Endodermal cell (in vitro differentiated cells): Measurements from ENCODE around the gene COPA. TPM values are rescaled to one million over a fixed set of nuclear protein-coding genes. Genes with fewer than 3 reads are reported as not detected.
A peak's percentile ranks its signal among the peaks of the same experiment; 100 is the strongest.

ENCODE experiments used
- DNase-seq: peaks from one replicate; pipeline ENCODE4 v3.0.0-alpha.2; 2017
- H3K27ac ChIP-seq: 2 replicates; pipeline ENCODE4 v1.5.1; 2013; ENCODE audit warnings: mild to moderate bottlenecking, low read depth, low read length, moderate library complexity
- H3K27me3 ChIP-seq: 2 replicates; pipeline ENCODE4 v1.6.1; 2013; ENCODE audit warnings: mild to moderate bottlenecking, low read length, moderate library complexity; ENCODE audit not compliant: insufficient read depth, control insufficient read depth, poor library complexity, severe bottlenecking
- H3K36me3 ChIP-seq: 2 replicates; pipeline ENCODE4 v1.7.0; 2013; ENCODE audit warnings: mild to moderate bottlenecking, low read length, moderate library complexity; ENCODE audit not compliant: control insufficient read depth, insufficient read depth
- H3K4me1 ChIP-seq: one replicate; pipeline ENCODE4 v1.7.0; 2013; ENCODE audit warnings: low read length; ENCODE audit not compliant: control insufficient read depth, insufficient read depth
- H3K4me3 ChIP-seq: 2 replicates; pipeline ENCODE4 v1.5.1; 2013; ENCODE audit warnings: mild to moderate bottlenecking, low read length, moderate library complexity
- H3K9ac ChIP-seq: 2 replicates; pipeline ENCODE4 v1.6.1; 2013; ENCODE audit warnings: mild to moderate bottlenecking, low read length, moderate library complexity; ENCODE audit not compliant: poor library complexity, severe bottlenecking; ENCODE audit errors: extremely low read depth
- H3K9me3 ChIP-seq: 2 replicates; pipeline ENCODE4 v1.6.1; 2013; ENCODE audit warnings: mild to moderate bottlenecking, low read length, moderate library complexity; ENCODE audit not compliant: control insufficient read depth
- H3K27ac Mint-ChIP-seq: 2 replicates; pipeline ENCODE4 v1.8.0; 2020; ENCODE audit warnings: mixed read lengths
- H3K27me3 Mint-ChIP-seq: 2 replicates; pipeline ENCODE4 v1.8.0; 2021; ENCODE audit warnings: mild to moderate bottlenecking, mixed read lengths; ENCODE audit not compliant: insufficient read depth
- H3K36me3 Mint-ChIP-seq: 2 replicates; pipeline ENCODE4 v1.8.0; 2020; ENCODE audit warnings: low read depth, mixed read lengths
- H3K4me1 Mint-ChIP-seq: 2 replicates; pipeline ENCODE4 v1.8.0; 2020; ENCODE audit warnings: mixed read lengths
- H3K4me3 Mint-ChIP-seq: 2 replicates; pipeline ENCODE4 v1.8.0; 2020; ENCODE audit warnings: mild to moderate bottlenecking, moderate library complexity, mixed read lengths
- H3K9me3 Mint-ChIP-seq: 2 replicates; pipeline ENCODE4 v1.8.0; 2020; ENCODE audit warnings: mild to moderate bottlenecking, mixed read lengths
- WGBS, 2 experiments: methylation state at CpG; one replicate each; pipeline versions ENCODE4 v1.1.5 to v1.1.7; 2013; ENCODE audit warnings: missing lambda C conversion rate in 2 of 2, mixed read lengths in 1 of 2; ENCODE audit not compliant: insufficient coverage in 1 of 2, insufficient read length in 1 of 2; 5-methylcytosine and 5-hydroxymethylcytosine counted together
- total RNA-seq, 2 donors: library from RNA; stranded (reverse); fragmentation: NEBNext Ultra II Directional in 1 of 2; extraction: Animal tissue kit (Norgen Biotek cat#: 25700) in 1 of 2; gene quantifications; 2 replicates in 1 of 2; 3 replicates in 1 of 2; pipeline ENCODE4 v1.2.1, GENCODE V29; 2021
- TF ChIP-seq, protein P1 (sequence below): fragments of 200-600 bp; sonication (generic); conservative IDR thresholded peaks from 2 replicates; pipeline ENCODE4 v1.5.0; 2021; ENCODE audit warnings: antibody characterized with exemption, mild to moderate bottlenecking

The COPA gene
- total RNA-seq, 2 donors from 2014 or later, result 159 to 174 TPM

DNA sequence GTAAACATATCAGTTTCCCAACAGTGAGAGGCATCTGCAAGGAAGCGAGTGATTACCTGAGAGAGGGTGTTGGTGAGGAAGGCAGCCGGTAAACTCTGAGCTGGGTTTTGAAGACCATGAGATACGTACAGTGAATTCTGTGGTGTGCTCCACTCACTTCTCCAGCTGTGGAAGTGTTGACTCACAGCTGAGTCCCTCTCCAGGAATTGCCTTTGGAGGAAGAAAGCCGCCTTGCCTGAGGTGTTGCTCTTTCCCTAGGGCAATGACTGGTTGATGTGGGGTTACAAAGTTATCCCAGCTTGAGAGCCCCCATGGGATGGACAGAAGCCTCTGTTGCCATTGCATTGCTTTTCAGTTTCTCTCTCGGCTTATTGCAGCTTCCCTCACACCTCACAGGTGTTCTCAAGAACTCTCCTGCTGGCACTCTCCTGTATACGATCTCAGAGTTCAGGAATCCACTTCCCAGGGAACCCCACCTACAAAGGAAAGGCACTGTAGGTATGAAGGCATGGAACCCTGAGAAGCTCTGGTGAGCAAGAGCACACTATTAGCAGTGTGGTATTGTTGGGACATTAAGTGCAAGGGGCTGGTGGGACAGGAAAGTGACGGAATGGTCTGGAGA, 34.6 kb upstream of the COPA start:
- TF ChIP-seq, protein P1, sequence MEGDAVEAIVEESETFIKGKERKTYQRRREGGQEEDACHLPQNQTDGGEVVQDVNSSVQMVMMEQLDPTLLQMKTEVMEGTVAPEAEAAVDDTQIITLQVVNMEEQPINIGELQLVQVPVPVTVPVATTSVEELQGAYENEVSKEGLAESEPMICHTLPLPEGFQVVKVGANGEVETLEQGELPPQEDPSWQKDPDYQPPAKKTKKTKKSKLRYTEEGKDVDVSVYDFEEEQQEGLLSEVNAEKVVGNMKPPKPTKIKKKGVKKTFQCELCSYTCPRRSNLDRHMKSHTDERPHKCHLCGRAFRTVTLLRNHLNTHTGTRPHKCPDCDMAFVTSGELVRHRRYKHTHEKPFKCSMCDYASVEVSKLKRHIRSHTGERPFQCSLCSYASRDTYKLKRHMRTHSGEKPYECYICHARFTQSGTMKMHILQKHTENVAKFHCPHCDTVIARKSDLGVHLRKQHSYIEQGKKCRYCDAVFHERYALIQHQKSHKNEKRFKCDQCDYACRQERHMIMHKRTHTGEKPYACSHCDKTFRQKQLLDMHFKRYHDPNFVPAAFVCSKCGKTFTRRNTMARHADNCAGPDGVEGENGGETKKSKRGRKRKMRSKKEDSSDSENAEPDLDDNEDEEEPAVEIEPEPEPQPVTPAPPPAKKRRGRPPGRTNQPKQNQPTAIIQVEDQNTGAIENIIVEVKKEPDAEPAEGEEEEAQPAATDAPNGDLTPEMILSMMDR, result no peak
- H3K9ac ChIP-seq, result no peak overlapping the region
- no peak for DNase-seq
- H3K27ac Mint-ChIP-seq, result peak overlapping the region; percentile 59
- H3K4me1 ChIP-seq, result peaks cover 10% of the 10 kb centered on the region
- H3K4me1 Mint-ChIP-seq, result peaks cover 23% of the 10 kb centered on the region
- no peaks in the 10 kb centered on the region for H3K9me3 Mint-ChIP-seq
- no peaks in the 10 kb centered on the region for H3K27me3 Mint-ChIP-seq
- no peak overlapping the region for H3K27ac ChIP-seq
- WGBS, 2 experiments, result 81 to 89% methylated on average over 6 to 7 of the region's 7 CpGs
- no peaks in the 10 kb centered on the region for H3K36me3 ChIP-seq
- H3K36me3 Mint-ChIP-seq, result no peaks in the 10 kb centered on the region
- H3K4me3 ChIP-seq, result no peak overlapping the region
- no peaks in the 10 kb centered on the region for H3K27me3 ChIP-seq
- H3K4me3 Mint-ChIP-seq, result no peak overlapping the region
- H3K9me3 ChIP-seq, result no peaks in the 10 kb centered on the region

DNA sequence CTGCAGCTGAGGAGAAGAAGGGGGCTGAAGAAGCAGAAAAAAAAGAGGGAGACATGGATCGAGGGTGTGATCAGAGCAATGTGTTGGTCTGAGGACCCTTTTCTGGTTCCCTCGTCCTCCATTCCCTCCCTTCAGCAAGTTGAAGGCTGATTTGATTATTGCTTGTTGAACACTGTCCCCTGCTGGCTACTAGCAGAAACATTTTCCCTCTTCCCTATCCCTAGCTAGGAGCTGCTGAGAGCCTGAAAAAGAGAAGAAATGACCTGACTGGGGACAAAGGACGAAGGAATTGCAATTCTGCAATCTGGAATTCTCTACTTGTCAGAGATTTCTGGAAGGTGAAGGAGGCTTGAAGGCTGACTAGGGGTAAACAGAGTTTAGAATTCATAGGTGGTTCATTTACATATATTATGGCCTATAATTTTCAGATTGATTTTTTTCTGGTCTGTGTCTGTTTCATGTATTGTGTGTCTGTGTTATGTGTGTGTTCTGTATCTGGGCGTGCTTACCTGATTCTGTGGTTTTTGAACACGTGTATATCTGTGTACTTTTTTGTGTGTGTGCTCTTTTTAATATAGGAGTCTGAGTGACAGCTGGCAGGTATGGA, 33.6 kb upstream of the COPA start:
- peak; percentile 78 for DNase-seq
- Histone ChIP-seq H3K27me3 (no peaks in the 10 kb centered on the region), H3K4me1 (peaks cover 10% of the 10 kb centered on the region), H3K36me3 (no peaks in the 10 kb centered on the region), H3K27ac (peak overlapping the region; percentile 85), H3K9ac (no peak overlapping the region), H3K9me3 (no peaks in the 10 kb centered on the region), H3K4me3 (no peak overlapping the region)
- peak overlapping the region; percentile 59 for H3K27ac Mint-ChIP-seq
- peaks cover 23% of the 10 kb centered on the region for H3K4me1 Mint-ChIP-seq
- H3K9me3 Mint-ChIP-seq, result no peaks in the 10 kb centered on the region
- WGBS, 2 experiments, result 28 to 30% methylated on average over 5 of the region's 5 CpGs
- H3K27me3 Mint-ChIP-seq, result no peaks in the 10 kb centered on the region
- H3K4me3 Mint-ChIP-seq, result no peak overlapping the region
- TF ChIP-seq, protein P1, result peak; percentile 95
- no peaks in the 10 kb centered on the region for H3K36me3 Mint-ChIP-seq

DNA sequence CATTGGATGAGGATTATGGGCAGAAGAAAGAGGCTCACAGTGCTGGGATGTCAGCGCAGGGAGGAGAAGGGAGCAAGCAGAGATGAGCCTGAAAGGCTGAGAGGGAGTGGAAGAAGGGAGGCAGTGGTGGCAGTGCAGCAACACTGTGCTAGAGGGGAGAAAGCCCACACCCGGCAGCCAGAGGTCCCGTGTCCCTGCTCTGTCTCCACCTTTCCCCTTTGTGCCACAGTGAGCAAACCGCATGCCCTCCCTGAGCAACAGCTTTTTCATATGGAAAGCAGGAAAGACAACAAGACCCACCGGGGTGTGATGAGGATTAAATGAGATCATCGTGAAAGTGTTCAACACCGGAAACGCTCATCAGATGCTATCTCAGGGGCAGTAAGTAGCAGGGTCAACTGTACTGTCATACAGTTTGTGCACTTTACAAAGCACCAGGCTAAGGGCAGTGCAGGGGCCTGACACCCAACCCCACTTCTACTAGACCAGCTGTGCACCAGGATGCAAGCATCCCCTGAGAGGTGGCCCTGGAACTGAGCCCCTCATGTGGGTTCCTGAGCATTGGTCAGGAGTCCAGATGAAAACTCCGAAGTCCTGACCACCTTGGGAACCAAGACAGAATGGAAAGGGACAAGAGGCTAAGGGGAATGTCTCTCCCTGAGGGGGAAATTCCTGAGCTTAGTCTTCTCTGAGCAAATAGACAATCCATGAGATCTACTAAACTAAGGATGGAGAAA, 32.9 kb upstream of the COPA start:
- DNase-seq, result peak; percentile 84
- H3K4me1 Mint-ChIP-seq, result peaks cover 23% of the 10 kb centered on the region

More for the DNA sequence above, 32.9 kb upstream of the COPA start:
- H3K27ac Mint-ChIP-seq, result peak overlapping the region; percentile 84
- Histone ChIP-seq H3K27me3 (no peaks in the 10 kb centered on the region), H3K27ac (peak overlapping the region; percentile 85), H3K36me3 (no peaks in the 10 kb centered on the region), H3K4me3 (no peak overlapping the region), H3K9me3 (no peaks in the 10 kb centered on the region), H3K9ac (no peak overlapping the region), H3K4me1 (peaks cover 10% of the 10 kb centered on the region)
- 6 to 15% methylated on average over 6 to 9 of the region's 9 CpGs for WGBS, 2 experiments
- TF ChIP-seq, protein P1, result no peak
- H3K4me3 Mint-ChIP-seq, result no peak overlapping the region
- no peaks in the 10 kb centered on the region for H3K36me3 Mint-ChIP-seq
- H3K9me3 Mint-ChIP-seq, result no peaks in the 10 kb centered on the region
- no peaks in the 10 kb centered on the region for H3K27me3 Mint-ChIP-seq
